Testis (tissue), 2 donors: ENCODE measurements around the gene FUT9.

Experiments used
- CTCF ChIP-seq, 3 experiments: fragments of 450-650 bp in 2 of 3; fragments of 200-600 bp in 1 of 3; sonication (generic) in 1 of 3; IDR thresholded peaks; one replicate each; pipeline ENCODE4 v1.5.1; 2016 to 2019; ENCODE audit warnings: antibody characterized with exemption in 3 of 3, mild to moderate bottlenecking in 2 of 3, moderate library complexity in 1 of 3
- POLR2A ChIP-seq: fragments of 450-650 bp; IDR thresholded peaks from one replicate; pipeline ENCODE4 v1.6.1; 2017; ENCODE audit warnings: antibody characterized with exemption, mild to moderate bottlenecking, moderate library complexity

GRCh38 chr6:96116674-96117073 is 100.9 kb downstream of the FUT9 start:
- TF ChIP-seq CTCF (IDR thresholded peaks at IDR 0.05) (no peak), POLR2A (no peak)
